Measurements from ENCODE around the gene CDYL2.

DNA sequence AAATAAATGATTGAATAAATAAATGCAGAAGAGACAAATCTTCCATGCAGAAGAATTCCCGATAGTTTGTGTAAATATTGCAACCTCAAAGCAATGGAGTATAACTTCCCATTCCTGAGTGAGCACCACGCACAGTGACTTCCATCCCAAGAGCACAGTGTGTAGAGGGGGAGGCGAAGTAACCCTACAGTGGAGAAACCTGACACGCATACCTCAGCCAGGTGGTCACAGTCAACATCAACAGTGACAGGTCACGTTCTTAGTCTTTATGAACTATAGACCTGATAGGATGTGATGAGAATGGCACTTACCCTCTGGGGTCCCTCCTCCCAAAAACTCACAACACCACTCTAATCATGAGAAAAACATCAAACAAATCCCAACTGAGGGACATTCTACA lies 152.0 kb downstream of the CDYL2 start:
- TF ChIP-seq, protein P1, sequence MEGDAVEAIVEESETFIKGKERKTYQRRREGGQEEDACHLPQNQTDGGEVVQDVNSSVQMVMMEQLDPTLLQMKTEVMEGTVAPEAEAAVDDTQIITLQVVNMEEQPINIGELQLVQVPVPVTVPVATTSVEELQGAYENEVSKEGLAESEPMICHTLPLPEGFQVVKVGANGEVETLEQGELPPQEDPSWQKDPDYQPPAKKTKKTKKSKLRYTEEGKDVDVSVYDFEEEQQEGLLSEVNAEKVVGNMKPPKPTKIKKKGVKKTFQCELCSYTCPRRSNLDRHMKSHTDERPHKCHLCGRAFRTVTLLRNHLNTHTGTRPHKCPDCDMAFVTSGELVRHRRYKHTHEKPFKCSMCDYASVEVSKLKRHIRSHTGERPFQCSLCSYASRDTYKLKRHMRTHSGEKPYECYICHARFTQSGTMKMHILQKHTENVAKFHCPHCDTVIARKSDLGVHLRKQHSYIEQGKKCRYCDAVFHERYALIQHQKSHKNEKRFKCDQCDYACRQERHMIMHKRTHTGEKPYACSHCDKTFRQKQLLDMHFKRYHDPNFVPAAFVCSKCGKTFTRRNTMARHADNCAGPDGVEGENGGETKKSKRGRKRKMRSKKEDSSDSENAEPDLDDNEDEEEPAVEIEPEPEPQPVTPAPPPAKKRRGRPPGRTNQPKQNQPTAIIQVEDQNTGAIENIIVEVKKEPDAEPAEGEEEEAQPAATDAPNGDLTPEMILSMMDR (conservative IDR thresholded peaks at IDR 0.05; ENCODE audit: low read length): no peak
- no peak for TF ChIP-seq EZH2phosphoT487 (IDR thresholded peaks at IDR 0.05; ENCODE audit: borderline replicate concordance, low read depth, low read length)
